ENCODE measurements around the gene ERVW-1. TPM values are rescaled to one million over a fixed set of nuclear protein-coding genes. Genes with fewer than 3 reads are reported as not detected.
"Not testable (repeated sequence)": the region's sequence is repeated elsewhere in the genome, so short reads cannot be mapped to it uniquely, and the experiment has no call there.

ERVW-1 gene
- total and polyA plus RNA-seq, 4 experiments from 2014 or later = 0.12 TPM; not detected in 3

GRCh38 chr7:92475261-92475770 lies 2.4 kb downstream of the ERVW-1 start:
- H3K36me3 Mint-ChIP-seq; H3K36me3 ChIP-seq (ENCODE audit: insufficient read depth, low read length); H3K4me1 Mint-ChIP-seq; H3K27ac Mint-ChIP-seq; H3K9me3 Mint-ChIP-seq; DNase-seq; H3K9me3 ChIP-seq (ENCODE audit: control insufficient read depth in 1 of 2, low read length in 2 of 2); H3K27me3 Mint-ChIP-seq; intact Hi-C loops (cut with micrococcal nuclease); H3K4me3 Mint-ChIP-seq; H3K27me3 ChIP-seq (ENCODE audit: insufficient read depth, low read length); H3K27ac ChIP-seq (ENCODE audit: low read depth, low read length); H3K4me3 ChIP-seq (ENCODE audit: low read length in 2 of 2); POLR2A ChIA-PET (ENCODE audit: partially characterized antibody); H3K4me1 ChIP-seq (ENCODE audit: insufficient read depth, low read length): not testable (repeated sequence)
- CTCF ChIA-PET (ENCODE audit: partially characterized antibody) = interaction anchor here (2.0 kb wide), 1 partner anchor 14 kb away, joined by 5 read pairs; no protein-coding TSS in a partner anchor

GRCh38 chr7:92473989-92474388 lies 3.8 kb downstream of the ERVW-1 start:
- H3K4me3 Mint-ChIP-seq; POLR2A ChIA-PET (ENCODE audit: partially characterized antibody); H3K4me1 Mint-ChIP-seq: not testable (repeated sequence)

GRCh38 chr7:92468589-92468988 lies 9.2 kb downstream of the ERVW-1 start:
- H3K27ac ChIP-seq (ENCODE audit: low read depth, low read length); H3K9me3 ChIP-seq (ENCODE audit: control insufficient read depth in 1 of 2, low read length in 2 of 2); H3K4me1 ChIP-seq (ENCODE audit: insufficient read depth, low read length); H3K27ac Mint-ChIP-seq; H3K36me3 ChIP-seq (ENCODE audit: insufficient read depth, low read length); H3K4me3 Mint-ChIP-seq; intact Hi-C loops (cut with micrococcal nuclease); H3K4me3 ChIP-seq (ENCODE audit: low read length in 2 of 2); DNase-seq; H3K4me1 Mint-ChIP-seq; H3K27me3 ChIP-seq (ENCODE audit: insufficient read depth, low read length); H3K27me3 Mint-ChIP-seq; POLR2A ChIA-PET (ENCODE audit: partially characterized antibody): not testable (repeated sequence)
- peaks cover 0 to 10% (median 3%) of the 10 kb centered on the region in 8 donors for H3K9me3 Mint-ChIP-seq
- CTCF ChIA-PET (ENCODE audit: partially characterized antibody) = interaction anchor here (1.2 kb wide), 1 partner anchor 45 kb away, joined by 3 read pairs; no protein-coding TSS in a partner anchor
- H3K36me3 Mint-ChIP-seq = peaks cover 7 to 16% of the 10 kb centered on the region in 2 donors

More at GRCh38 chr7:92473989-92474388, 3.8 kb downstream of the ERVW-1 start:
- H3K27me3 ChIP-seq (ENCODE audit: insufficient read depth, low read length); CTCF ChIA-PET (ENCODE audit: partially characterized antibody); H3K36me3 ChIP-seq (ENCODE audit: insufficient read depth, low read length); H3K4me3 ChIP-seq (ENCODE audit: low read length in 2 of 2); H3K9me3 Mint-ChIP-seq; H3K9me3 ChIP-seq (ENCODE audit: control insufficient read depth in 1 of 2, low read length in 2 of 2); H3K4me1 ChIP-seq (ENCODE audit: insufficient read depth, low read length); H3K27ac Mint-ChIP-seq; DNase-seq; H3K27me3 Mint-ChIP-seq; H3K27ac ChIP-seq (ENCODE audit: low read depth, low read length); intact Hi-C loops (cut with micrococcal nuclease): not testable (repeated sequence)
- peaks cover 4 to 10% of the 10 kb centered on the region in 2 donors for H3K36me3 Mint-ChIP-seq

GRCh38 chr7:92466682-92467081 lies 11.1 kb downstream of the ERVW-1 start:
- no peaks in the 10 kb centered on the region for H3K27me3 Mint-ChIP-seq
- H3K27ac ChIP-seq (ENCODE audit: low read depth, low read length) = no peak overlapping the region
- H3K27ac Mint-ChIP-seq = no peak overlapping the region
- no peak for DNase-seq
- no peaks in the 10 kb centered on the region for H3K9me3 ChIP-seq (ENCODE audit: control insufficient read depth in 1 of 2, low read length in 2 of 2)
- H3K36me3 Mint-ChIP-seq = peaks cover 7 to 22% of the 10 kb centered on the region in 2 donors
- H3K4me1 ChIP-seq (ENCODE audit: insufficient read depth, low read length) = no peaks in the 10 kb centered on the region
- ChIA-PET POLR2A (ENCODE audit: partially characterized antibody) (no interaction called here), CTCF (ENCODE audit: partially characterized antibody) (interaction anchor here (1.0 to 1.8 kb wide), 2 partner anchors 18 to 43 kb away, joined by 3 to 5 read pairs; no protein-coding TSS in a partner anchor)
- no peak overlapping the region for H3K4me3 Mint-ChIP-seq
- H3K36me3 ChIP-seq (ENCODE audit: insufficient read depth, low read length) = no peaks in the 10 kb centered on the region
- H3K4me1 Mint-ChIP-seq = peaks cover 0 to under 1% (median 0%) of the 10 kb centered on the region in 4 donors
- no peaks in the 10 kb centered on the region for H3K27me3 ChIP-seq (ENCODE audit: insufficient read depth, low read length)
- H3K4me3 ChIP-seq (ENCODE audit: low read length in 2 of 2) = no peak overlapping the region
- H3K9me3 Mint-ChIP-seq = peaks cover 0 to 10% (median 3%) of the 10 kb centered on the region in 8 donors
- intact Hi-C loops (cut with micrococcal nuclease) = no loop called here

- no peaks in the 10 kb centered on the region for H3K27me3 Mint-ChIP-seq
- H3K9me3 Mint-ChIP-seq = peaks cover 0 to 10% (median 3%) of the 10 kb centered on the region in 8 donors
- no peak for DNase-seq
- no peaks in the 10 kb centered on the region for H3K27me3 ChIP-seq (ENCODE audit: insufficient read depth, low read length)
- H3K27ac Mint-ChIP-seq = peak overlapping the region in 1 of 7 donors; percentile 24
- no peak overlapping the region for H3K4me3 ChIP-seq (ENCODE audit: low read length in 2 of 2)
- no peaks in the 10 kb centered on the region for H3K4me1 ChIP-seq (ENCODE audit: insufficient read depth, low read length)
- H3K9me3 ChIP-seq (ENCODE audit: control insufficient read depth in 1 of 2, low read length in 2 of 2) = no peaks in the 10 kb centered on the region
- no peaks in the 10 kb centered on the region for H3K36me3 ChIP-seq (ENCODE audit: insufficient read depth, low read length)
- peaks cover 9 to 21% of the 10 kb centered on the region in 2 donors for H3K36me3 Mint-ChIP-seq
- POLR2A ChIA-PET (ENCODE audit: partially characterized antibody) = no interaction called here
- H3K27ac ChIP-seq (ENCODE audit: low read depth, low read length) = no peak overlapping the region
- no peak overlapping the region for H3K4me3 Mint-ChIP-seq
- peaks cover 0 to 2% (median 0%) of the 10 kb centered on the region in 4 donors for H3K4me1 Mint-ChIP-seq
- CTCF ChIA-PET (ENCODE audit: partially characterized antibody) = interaction anchor here (1.3 kb wide), 1 partner anchor 17 kb away, joined by 3 read pairs; the partner anchor contains the start of gene GATAD1
- intact Hi-C loops (cut with micrococcal nuclease) = loop anchor here (5.0 kb wide), 1 partner anchor 632 kb away; no protein-coding TSS in a partner anchor
These were observed 13.2 kb downstream of the ERVW-1 start for GRCh38 chr7:92464515-92464914.

GRCh38 chr7:92462560-92462959 lies 15.2 kb downstream of the ERVW-1 start:
- peaks cover 0 to 2% (median 0%) of the 10 kb centered on the region in 4 donors for H3K4me1 Mint-ChIP-seq
- ChIA-PET POLR2A (ENCODE audit: partially characterized antibody) (interaction anchor here (0.5 kb wide), 1 partner anchor 144 kb away, joined by 3 read pairs; no protein-coding TSS in a partner anchor), CTCF (ENCODE audit: partially characterized antibody) (interaction anchor here (1.4 to 2.5 kb wide), 2 partner anchors 43 to 66 kb away, joined by 3 to 7 read pairs; partner anchors contain the start of genes PEX1 and RBM48)
- peaks cover 0 to 3% (median 0%) of the 10 kb centered on the region in 8 donors for H3K9me3 Mint-ChIP-seq
- Histone ChIP-seq H3K27me3 (ENCODE audit: insufficient read depth, low read length) (no peaks in the 10 kb centered on the region), H3K4me1 (ENCODE audit: insufficient read depth, low read length) (no peaks in the 10 kb centered on the region), H3K27ac (ENCODE audit: low read depth, low read length) (no peak overlapping the region), H3K36me3 (ENCODE audit: insufficient read depth, low read length) (no peaks in the 10 kb centered on the region), H3K9me3 (ENCODE audit: control insufficient read depth in 1 of 2, low read length in 2 of 2) (no peaks in the 10 kb centered on the region), H3K4me3 (ENCODE audit: low read length in 2 of 2) (no peak overlapping the region)
- peaks cover 8 to 10% of the 10 kb centered on the region in 2 donors for H3K36me3 Mint-ChIP-seq
- intact Hi-C loops (cut with micrococcal nuclease) = loop anchor here (5.0 kb wide), 1 partner anchor 630 kb away; no protein-coding TSS in a partner anchor
- H3K4me3 Mint-ChIP-seq = no peak overlapping the region
- H3K27me3 Mint-ChIP-seq = no peaks in the 10 kb centered on the region
- no peak overlapping the region for H3K27ac Mint-ChIP-seq
- DNase-seq = no peak

- POLR2A ChIA-PET (ENCODE audit: partially characterized antibody) = interaction anchor here (1.6 kb wide), 1 partner anchor 13 kb away, joined by 5 read pairs; no protein-coding TSS in a partner anchor
- H3K27ac Mint-ChIP-seq = peak overlapping the region in 1 of 7 donors; percentile 3
These were observed 16.4 kb downstream of the ERVW-1 start for GRCh38 chr7:92461027-92462003.

More at GRCh38 chr7:92461027-92462003, 16.4 kb downstream of the ERVW-1 start:
- DNase-seq = peak in 4 of 5 donors; percentile 22 to 33 (median 26)
- H3K4me1 Mint-ChIP-seq = peaks cover 0 to 2% (median 0%) of the 10 kb centered on the region in 4 donors
- no peaks in the 10 kb centered on the region for H3K9me3 ChIP-seq (ENCODE audit: control insufficient read depth in 1 of 2, low read length in 2 of 2)
- no peaks in the 10 kb centered on the region for H3K9me3 Mint-ChIP-seq
- H3K27me3 Mint-ChIP-seq = no peaks in the 10 kb centered on the region
- CTCF ChIA-PET (ENCODE audit: partially characterized antibody) = interaction anchor here (0.6 to 6.3 kb wide), 22 partner anchors 9 to 924 kb away, joined by 3 to 42 read pairs (median 4); partner anchors contain the start of genes GATAD1, PEX1 and RBM48
- peaks cover 5 to 12% of the 10 kb centered on the region in 2 donors for H3K36me3 Mint-ChIP-seq
- no peaks in the 10 kb centered on the region for H3K4me1 ChIP-seq (ENCODE audit: insufficient read depth, low read length)
- intact Hi-C loops (cut with micrococcal nuclease) = loop anchor here (1.0 to 5.0 kb wide), 2 partner anchors 37 to 629 kb away; no protein-coding TSS in a partner anchor
- no peak overlapping the region for H3K4me3 Mint-ChIP-seq
- no peaks in the 10 kb centered on the region for H3K36me3 ChIP-seq (ENCODE audit: insufficient read depth, low read length)
- H3K27ac ChIP-seq (ENCODE audit: low read depth, low read length) = no peak overlapping the region
- H3K27me3 ChIP-seq (ENCODE audit: insufficient read depth, low read length) = no peaks in the 10 kb centered on the region
- no peak overlapping the region for H3K4me3 ChIP-seq (ENCODE audit: low read length in 2 of 2)

Measured in CD4-positive, alpha-beta memory T cell (primary cell).